LoVo (cell line): ENCODE data around the gene CFHR5.
"Not testable (repeated sequence)": the region's sequence is repeated elsewhere in the genome, so short reads cannot be mapped to it uniquely, and the experiment has no call there.

Experiments
- DNase-seq: peaks from one replicate; pipeline ENCODE4 v3.0.0-alpha.2; 2016; ENCODE audit warnings: low spot score

CFHR5 gene

DNA sequence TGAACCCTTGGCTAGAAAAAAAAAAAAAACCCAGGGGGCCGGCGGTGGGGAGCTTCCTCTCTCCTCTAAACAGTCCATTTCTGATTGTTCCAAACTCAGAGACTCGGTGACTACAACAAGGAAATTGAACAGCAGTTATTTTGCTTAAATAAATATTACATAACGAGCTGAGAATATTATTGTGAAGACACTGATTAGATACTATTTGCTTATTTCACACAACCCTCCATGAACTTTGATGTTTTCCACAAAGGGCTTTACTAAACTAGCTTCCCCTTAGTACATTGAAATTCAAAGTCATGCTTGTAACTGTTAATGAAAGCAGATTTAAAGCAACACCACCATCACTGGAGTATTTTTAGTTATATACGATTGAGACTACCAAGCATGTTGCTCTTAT, at the start of gene CFHR5:
Gene CFHR5, plus strand, starts transcription at position 279 of the 400 bp plus-strand sequence. Its CDS starts 109 bp downstream, at position 388.
- no peak for DNase-seq

DNA sequence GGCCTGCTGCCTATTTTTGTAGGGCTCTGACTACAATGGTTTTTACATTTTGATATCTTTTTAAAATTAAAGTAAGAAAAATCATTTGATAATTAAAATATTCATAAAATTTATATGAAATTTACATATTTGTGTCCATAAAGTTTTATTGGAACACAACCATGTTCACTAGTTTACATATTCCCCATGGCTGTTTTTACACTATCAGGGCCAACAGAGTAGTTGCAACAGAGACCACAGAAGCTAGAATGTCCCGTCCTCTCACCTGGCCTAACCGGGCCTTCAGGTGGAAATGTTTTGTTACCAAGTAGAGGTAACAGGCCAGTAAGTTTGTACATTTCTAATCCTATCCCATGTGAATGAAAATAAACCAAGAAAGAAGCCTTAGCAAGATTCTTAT, 44.5 kb upstream of the CFHR5 start:
- DNase-seq: not testable (repeated sequence)

DNA sequence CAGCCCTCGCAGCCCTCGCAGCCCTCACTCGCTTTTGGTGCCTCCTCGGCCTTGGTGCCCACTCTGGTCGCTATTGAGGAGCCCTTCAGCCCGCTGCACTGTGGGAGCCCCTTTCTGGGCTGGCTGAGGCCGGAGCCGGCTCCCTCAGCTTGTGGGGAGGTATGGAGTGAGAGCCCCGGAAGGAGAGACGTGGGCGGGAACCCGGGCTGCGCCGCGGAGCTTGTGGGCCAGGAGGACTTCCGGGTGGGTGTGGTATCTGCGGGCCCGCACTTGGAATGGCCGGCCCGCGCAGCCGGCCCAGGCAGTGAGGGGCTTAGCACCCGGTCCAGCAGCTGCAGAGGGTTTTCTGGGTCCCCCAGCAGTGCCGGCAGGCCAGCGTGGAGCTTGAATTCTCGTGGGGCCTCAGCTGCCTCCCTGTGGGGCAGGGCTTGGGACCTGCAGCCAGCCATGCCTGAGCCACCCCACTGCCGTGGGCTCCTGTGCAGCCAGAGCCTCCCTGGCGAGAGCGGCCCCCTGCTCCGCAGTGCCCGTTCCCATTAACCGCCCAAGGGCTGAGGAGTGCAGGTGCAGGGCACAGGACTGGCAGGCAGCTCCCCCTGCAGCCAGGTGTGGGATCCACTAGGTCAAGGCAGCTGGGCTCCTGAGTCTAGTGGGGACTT, 43.7 kb upstream of the CFHR5 start:
- DNase-seq: no peak

DNA sequence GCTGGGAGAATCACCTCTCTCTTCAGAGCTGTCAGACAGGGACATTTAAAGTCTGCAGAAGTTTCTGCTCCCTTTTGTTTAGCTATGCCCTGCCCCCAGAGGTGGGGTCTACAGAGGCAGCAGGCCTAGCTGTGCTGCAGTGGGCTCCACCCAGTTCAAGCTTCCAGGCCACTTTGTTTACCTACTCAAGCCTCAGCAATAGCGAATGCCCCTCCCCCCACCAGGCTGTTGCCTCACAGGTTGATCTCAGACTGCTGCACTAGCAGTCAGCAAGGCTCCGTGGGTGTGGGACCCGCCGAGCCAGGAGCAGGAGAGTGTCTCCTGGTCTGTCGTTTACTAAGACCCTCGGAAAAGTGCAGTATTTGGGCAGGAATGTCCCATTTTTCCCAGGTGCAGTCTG, 35.9 kb upstream of the CFHR5 start:
- not testable (repeated sequence) for DNase-seq

DNA sequence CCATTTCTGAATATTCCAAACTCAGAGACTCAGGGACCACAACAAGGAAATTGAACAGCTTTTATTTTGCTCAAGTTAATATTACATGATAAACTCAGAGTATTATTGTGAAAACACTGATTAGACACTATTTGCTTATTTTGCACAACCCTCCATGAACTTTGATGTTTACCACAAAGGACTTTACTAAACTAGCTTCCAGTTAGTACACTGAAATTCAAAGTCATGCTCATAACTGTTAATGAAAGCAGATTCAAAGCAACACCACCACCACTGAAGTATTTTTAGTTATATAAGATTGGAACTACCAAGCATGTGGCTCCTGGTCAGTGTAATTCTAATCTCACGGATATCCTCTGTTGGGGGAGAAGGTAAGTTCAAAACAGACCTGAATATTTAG, 33.8 kb upstream of the CFHR5 start, which contains the start of gene CFHR2:
Gene CFHR2, plus strand, starts transcription at position 171 of the 400 bp plus-strand sequence. Its CDS starts 143 bp downstream, at position 314.
- DNase-seq: not testable (repeated sequence)

DNA sequence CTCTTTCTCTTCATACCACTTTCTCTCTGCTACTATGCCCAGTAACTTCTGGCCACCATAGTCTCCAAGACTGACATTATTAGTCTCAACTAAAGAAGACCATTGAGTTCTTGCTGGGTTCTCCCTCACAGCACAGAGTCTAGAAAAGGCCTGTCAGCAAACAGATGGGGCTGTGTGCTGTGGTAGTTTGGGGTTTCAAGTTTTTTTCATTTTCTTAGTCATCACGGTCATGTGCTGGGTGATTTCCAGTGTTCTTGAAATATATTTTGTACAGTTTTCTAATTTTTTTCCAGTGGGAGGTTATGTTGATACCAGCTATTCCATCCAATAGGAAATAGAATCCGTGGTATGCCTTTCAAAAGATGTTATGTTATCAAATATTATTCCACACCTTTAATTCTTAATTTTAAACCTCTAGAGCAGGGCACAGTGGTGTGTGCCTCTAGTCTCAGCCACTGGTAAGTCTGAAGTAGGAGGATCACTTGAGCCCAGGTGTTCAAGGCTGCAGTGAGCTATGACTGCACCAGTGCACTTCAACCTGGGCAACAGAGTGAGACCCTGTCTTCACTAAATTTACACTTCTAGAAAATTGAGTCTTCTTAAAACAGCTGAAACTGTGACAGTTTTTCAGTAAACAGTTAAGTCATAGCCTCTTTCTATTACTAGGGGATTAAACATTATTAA, 25.5 kb upstream of the CFHR5 start:
- DNase-seq: no peak

DNA sequence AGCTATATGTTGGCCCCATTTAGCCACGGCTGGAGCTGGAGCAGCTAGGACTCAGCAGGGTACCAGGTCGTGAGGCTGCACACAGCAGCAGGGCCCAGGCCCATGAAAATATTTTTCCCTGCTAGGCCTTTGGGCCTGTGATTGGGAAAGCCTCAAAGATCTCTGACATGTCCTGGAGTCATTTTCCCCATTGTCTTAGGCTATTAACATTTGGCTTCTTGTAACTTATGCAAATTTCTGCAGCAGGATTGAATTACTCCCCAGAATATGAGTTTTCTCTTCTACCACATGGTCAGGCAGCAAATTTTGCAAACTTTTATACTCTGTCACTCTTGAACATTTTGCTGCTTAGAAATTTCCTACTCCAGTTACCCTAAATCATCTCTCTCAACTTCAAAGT, 22.6 kb upstream of the CFHR5 start:
- no peak for DNase-seq

DNA sequence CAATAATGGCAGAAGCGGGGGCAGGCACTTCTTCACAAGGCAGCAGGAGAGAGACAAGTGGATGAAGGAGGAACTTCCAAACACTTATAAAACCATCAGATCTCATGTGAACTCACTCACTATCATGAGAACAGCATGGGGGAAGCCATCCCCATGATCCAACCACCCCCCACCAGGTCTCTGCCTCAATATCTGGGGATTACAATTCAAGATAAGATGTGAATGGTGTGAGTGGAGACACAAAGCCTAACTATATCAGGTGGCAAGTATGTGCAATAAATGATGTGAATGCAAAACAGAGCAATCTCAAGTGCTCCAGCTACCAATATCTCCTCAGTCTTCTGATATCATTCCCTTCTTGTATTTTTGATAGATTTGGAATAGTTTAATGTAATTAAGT, 21.4 kb upstream of the CFHR5 start:
- DNase-seq: no peak

DNA sequence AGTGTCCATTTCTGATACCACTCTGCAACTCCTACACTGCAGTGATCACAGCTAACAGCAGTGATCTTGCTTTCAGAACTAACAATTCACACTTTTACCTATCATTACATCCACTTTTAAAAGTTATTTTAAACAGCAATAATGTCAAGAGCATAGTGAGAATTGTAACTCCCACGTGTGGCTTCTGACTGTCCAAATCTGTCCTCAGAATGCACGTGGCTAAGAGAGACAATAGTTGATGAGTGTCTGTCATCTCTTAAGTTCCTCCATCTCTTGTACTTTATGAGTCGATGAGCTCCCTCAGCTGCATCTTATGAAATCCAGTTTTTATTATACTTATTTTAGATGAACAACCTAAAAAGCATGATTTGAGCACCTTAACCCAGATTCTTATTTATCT, 16.5 kb upstream of the CFHR5 start:
- no peak for DNase-seq

DNA sequence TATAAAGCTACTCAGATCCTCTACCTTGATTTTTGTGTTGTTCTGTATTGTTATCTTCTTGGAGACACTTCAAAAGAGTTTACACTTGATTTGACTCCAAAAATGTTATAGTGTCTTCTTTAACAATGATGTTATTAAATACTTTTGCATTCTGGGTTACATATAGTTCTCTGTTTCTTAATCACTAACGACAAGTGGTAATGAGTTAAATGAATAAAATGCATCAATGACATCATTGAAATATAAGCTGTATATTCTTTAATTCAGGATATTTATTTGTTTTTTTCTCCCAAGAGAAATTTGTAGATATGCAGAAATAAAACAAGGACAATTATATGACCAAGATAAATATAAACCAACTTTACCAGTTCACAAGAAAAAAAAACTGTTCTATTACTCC, 7.2 kb upstream of the CFHR5 start:
- no peak for DNase-seq

DNA sequence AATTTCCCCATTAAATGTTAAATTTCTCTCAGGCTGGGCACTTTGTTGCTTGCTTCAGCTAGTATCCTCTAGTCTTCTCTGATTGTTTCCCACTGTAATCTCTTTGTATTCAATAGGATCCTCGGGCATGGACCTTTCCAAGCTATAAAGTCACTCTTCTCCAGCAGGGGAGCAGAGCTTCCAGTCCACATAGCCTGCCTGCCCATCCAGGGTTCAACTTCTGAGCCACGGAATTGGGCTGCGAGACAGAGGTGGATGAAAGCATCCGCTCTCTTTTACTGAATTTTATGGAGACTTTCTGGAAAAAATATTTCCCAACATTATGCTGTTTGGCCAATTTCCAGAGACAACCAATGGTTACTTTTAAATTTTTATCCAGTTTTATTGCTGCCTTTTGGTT, 1.1 kb upstream of the CFHR5 start:
- no peak for DNase-seq

DNA sequence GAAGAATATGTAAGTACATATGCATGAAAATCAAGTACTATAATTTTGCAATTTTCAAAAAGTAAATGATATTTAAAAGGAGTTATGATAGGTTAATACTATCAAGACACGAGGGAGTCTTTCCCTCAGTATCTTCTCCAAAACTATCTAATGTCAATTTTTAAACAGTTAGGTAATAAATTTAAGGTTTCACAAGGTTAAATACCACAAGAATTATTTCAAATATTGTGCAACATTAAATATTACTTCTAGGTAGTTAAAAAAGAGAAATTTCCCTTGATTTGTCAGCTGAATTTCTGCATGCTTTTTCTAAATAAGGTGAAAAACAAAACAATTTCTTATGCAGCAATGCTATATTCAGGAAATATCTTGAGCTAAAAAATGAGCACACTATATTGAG, 3.5 kb downstream of the CFHR5 start:
- no peak for DNase-seq

DNA sequence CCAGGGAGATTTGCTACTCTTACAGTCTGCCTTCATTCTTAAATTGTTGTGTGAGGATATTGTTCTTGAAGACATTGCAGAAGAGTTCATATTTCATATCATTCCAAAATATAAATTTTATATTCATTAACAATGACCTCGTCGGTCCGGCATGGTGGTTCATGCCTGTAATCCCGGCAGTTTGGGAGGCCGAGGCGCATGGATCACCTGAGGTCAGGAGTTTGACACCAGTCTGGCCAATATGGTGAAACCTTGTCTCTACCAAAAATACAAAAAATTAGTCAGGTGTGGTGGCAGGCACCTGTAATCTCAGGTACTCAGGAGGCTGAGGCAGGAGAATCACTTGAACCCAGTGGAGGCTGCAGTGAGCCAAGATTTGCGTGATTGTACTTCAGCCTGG, 4.9 kb downstream of the CFHR5 start:
- not testable (repeated sequence) for DNase-seq

DNA sequence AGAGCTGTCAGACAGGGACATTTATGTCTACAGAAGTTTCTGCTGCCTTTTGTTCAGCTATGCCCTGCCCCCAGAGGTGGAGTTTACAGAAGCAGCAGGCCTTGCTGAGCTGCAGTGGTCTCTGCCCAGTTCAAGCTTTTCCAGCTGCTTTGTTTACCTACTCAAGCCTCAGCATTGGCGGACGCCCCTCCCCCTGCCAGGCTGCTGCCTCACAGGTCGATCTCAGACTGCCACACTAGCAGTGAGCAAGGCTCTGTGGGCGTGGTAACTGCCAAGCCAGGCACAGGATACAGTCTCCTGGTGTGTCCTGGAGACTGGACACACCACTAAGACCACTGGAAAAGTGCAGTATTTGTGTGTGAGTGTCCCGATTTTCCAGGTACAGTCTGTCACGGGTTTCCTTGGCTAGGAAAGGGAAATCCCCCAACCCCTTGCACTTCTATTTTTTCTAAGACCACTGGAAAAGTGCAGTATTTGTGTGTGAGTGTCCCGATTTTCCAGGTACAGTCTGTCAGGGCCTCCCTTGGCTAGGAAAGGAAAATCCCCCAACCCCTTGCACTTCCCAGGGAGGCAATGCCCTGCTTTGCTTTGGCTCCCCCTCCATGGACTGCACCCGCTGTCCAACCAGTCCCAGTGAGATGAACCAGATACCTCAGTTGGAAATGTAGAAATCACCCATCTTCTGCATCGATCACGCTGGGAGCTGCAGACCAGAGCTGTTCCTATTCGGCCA, 14.7 kb downstream of the CFHR5 start:
- not testable (repeated sequence) for DNase-seq

DNA sequence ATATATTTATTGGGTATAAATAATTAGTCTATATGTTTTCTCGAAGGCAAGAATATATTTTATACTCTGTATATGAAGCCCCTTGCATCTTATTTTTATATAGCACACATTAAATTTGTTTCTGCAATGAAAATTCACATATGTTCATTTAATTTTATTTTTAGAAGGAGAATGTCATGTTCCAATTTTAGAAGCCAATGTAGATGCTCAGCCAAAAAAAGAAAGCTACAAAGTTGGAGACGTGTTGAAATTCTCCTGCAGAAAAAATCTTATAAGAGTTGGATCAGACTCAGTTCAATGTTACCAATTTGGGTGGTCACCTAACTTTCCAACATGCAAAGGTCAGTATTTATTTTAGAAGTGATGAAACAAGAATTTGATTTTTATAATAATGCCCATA, 16.6 kb downstream of the CFHR5 start:
- no peak for DNase-seq

DNA sequence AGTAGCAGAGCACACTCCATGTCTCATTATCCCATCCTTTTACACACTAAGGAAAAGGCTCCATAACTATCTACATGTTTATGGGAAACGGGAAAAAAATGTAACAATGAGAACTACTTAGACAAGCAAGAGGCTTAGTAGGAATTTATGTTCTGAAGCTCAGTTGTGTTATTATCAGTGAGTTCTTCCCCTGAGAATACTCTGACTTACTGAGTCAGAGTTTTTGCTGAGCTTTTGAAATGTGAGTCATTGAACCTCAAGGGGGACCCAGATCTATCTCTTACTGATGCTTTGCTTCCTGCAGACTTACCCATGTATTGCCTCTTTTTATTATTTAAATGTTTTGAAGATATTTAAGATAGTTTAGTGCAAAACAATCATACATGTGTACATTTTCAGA, 20.1 kb downstream of the CFHR5 start:
- no peak for DNase-seq

DNA sequence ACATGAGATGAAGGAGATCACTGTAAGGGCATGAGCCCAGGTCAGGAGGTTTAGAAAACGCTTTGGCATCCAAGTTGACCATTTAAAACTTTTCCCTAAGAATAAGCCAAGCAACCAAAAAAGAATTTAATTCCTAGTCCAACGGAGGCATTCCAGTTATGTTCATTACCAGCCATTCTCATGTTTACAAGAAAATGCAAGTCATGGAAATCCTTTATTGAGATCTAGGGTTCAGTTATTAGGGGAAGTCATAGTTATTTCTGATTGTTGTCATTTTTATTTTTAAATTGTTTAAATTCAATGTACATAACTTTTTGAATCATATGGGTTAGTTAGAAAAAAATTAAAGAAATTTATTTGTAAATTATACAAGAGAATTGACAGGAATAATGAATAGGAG, 24.5 kb downstream of the CFHR5 start:
- DNase-seq: no peak

DNA sequence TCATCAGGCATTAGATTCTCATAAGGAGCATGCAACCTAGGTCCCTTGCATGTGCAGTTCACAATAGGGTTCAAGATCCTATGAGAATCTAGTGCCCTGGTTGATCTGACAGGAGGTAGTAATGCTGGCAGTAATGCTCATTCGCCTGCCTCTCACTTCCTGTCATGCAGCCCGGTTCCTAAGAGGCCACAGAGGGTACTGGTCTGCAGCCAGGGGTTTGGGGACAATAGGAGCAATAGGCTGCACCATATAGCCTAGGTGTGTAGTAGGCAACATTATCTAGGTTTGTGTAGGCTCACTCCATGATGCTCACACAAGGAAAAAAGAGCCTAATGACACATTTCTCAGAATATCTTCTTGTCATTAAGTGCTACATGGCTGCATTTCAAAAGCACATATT, 25.8 kb downstream of the CFHR5 start:
- no peak for DNase-seq

DNA sequence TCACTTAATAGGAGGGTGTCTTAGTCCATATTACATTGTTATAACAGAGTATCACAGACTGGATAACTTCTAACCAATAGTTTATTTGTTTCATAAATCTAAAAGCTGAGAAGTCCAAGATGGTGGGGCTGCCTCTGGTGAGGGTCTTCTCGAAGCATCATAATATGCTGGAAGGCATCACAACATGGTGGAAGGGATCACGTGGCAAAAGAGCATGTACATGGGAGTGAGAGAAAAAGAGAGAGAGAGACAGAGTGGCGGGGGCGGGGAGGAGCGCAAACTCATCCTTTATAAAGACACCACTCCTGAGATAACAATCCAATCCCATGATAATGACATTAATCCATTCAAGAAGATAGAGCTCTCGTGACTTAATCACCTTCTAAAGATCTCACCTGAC, 31.5 kb downstream of the CFHR5 start:
- no peak for DNase-seq

DNA sequence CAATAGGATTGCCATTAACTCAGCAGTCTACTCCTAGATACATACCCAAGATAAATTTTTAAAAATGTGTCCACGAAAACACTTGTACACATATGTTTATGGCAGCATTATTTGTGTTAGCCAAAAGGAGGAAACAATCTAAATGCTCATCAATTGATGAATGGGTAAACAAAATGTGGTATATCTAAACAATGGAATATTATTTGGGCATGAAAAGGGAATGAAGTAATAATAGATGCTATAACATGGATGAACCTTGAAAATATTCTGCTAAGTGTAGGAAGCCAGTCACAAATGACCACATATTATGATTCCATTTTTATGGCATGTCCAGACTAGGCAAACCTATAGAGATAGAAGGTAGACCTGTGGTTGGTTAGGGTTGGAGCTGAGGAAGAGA, 34.3 kb downstream of the CFHR5 start:
- no peak for DNase-seq

DNA sequence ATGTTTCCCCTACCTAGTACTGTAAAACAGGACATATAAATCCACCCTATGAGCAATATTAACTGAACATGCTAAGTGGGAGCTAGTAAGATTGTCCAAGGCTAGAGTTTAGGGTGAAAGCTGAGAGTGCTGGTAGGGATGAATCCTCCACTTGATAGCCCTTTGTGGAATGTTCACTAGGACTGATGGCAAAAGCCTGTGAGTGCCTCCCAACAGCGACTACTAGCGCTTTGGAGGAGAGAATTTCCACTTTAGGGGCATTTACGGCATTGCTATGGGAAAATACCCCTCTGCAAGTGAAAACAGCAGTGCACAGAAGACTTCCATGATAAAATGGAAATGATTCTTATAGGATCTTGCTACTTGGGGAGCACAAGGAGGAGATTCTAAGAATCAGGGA, 35.9 kb downstream of the CFHR5 start:
- no peak for DNase-seq

DNA sequence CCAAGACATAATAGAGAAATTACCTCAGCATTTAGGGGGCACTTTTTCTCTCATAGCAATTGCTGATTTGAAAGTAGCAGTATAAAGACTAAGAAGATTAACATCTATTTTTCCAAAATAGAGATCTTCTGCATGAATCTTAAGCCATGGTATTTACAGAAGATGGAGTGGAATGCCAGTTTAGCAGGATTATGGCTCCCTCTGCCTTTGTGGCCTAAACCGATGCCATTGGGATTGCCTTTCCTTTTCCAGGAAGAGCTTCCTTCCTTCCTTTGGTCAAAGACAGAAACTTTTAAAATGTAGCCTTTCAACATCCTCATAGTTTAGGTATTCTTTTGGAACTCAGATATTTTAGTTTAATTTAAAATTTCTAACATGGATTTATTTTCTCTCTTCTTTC, 39.4 kb downstream of the CFHR5 start:
- DNase-seq: no peak

DNA sequence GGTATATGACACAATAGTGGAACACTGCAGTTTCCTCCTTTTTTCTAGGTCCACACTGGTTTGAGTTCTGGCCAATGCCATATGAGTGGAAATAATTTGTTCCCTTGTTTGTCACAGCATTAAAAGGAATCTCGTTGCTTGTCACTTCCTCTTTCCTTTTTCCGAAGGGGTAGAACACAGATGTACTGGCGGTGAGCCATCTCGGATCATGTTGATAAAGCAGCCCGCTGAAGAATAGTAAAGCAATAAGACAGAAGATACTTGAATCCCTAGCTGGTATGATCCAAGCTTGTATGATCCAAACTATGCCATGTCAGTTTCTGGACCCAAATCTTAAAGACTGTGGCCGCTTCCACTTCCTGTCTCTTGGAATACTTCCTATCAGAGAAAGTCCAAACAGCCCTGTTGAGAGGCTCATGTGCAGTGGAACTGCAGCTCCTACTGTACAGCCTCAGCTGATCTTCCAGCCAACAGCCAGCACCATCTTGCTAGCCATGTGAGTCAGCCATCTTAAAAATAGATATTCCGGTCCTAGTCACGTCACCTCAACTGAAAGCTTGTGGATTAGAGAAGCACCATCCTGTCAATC, 40.3 kb downstream of the CFHR5 start:
- no peak for DNase-seq
